Measurements from ENCODE around the gene RSPH6A.

RSPH6A gene

GRCh38 chr19:45825263-45825605 lies 10.1 kb upstream of the RSPH6A start:
- Histone ChIP-seq H3K9ac (ENCODE audit: low read length in 2 of 2) (no peak overlapping the region), H3K4me3 (ENCODE audit: low read length in 2 of 2) (no peak overlapping the region), H3K4me1 (ENCODE audit: control insufficient read depth, insufficient read depth, low read length) (peaks cover 2% of the 10 kb centered on the region), H3K36me3 (ENCODE audit: control insufficient read depth in 2 of 2, insufficient read depth in 2 of 2, low read length in 2 of 2) (peaks cover 58 to 69% of the 10 kb centered on the region in 2 donors), H3K27me3 (ENCODE audit: control insufficient read depth in 1 of 2, insufficient read depth in 2 of 2, low read length in 2 of 2) (no peaks in the 10 kb centered on the region), H3K9me3 (ENCODE audit: control insufficient read depth in 2 of 2, low read length in 2 of 2) (no peaks in the 10 kb centered on the region), H3K27ac (ENCODE audit: low read length) (no peak overlapping the region)

- Histone ChIP-seq H3K36me3 (ENCODE audit: control insufficient read depth in 2 of 2, insufficient read depth in 2 of 2, low read length in 2 of 2) (peaks cover 55 to 65% of the 10 kb centered on the region in 2 donors), H3K9me3 (ENCODE audit: control insufficient read depth in 2 of 2, low read length in 2 of 2) (no peaks in the 10 kb centered on the region), H3K27me3 (ENCODE audit: control insufficient read depth in 1 of 2, insufficient read depth in 2 of 2, low read length in 2 of 2) (no peaks in the 10 kb centered on the region), H3K4me3 (ENCODE audit: low read length in 2 of 2) (no peak overlapping the region), H3K9ac (ENCODE audit: low read length in 2 of 2) (peak overlapping the region in 1 of 2 donors; percentile 32), H3K27ac (ENCODE audit: low read length) (no peak overlapping the region), H3K4me1 (ENCODE audit: control insufficient read depth, insufficient read depth, low read length) (peaks cover 2% of the 10 kb centered on the region)
Measured at GRCh38 chr19:45824531-45825262, 9.6 kb upstream of the RSPH6A start.

GRCh38 chr19:45824041-45824471 lies 8.9 kb upstream of the RSPH6A start:
- Histone ChIP-seq H3K27me3 (ENCODE audit: control insufficient read depth in 1 of 2, insufficient read depth in 2 of 2, low read length in 2 of 2) (no peaks in the 10 kb centered on the region), H3K36me3 (ENCODE audit: control insufficient read depth in 2 of 2, insufficient read depth in 2 of 2, low read length in 2 of 2) (peaks cover 49 to 62% of the 10 kb centered on the region in 2 donors), H3K4me3 (ENCODE audit: low read length in 2 of 2) (no peak overlapping the region), H3K9me3 (ENCODE audit: control insufficient read depth in 2 of 2, low read length in 2 of 2) (no peaks in the 10 kb centered on the region), H3K27ac (ENCODE audit: low read length) (no peak overlapping the region), H3K4me1 (ENCODE audit: control insufficient read depth, insufficient read depth, low read length) (peaks cover 2% of the 10 kb centered on the region), H3K9ac (ENCODE audit: low read length in 2 of 2) (peak overlapping the region in 1 of 2 donors; percentile 32)

GRCh38 chr19:45823182-45823581 lies 8.1 kb upstream of the RSPH6A start:
- H3K9me3 ChIP-seq (ENCODE audit: control insufficient read depth in 2 of 2, low read length in 2 of 2): no peaks in the 10 kb centered on the region
- peaks cover 2% of the 10 kb centered on the region for H3K4me1 ChIP-seq (ENCODE audit: control insufficient read depth, insufficient read depth, low read length)
- H3K27ac ChIP-seq (ENCODE audit: low read length): no peak overlapping the region
- H3K4me3 ChIP-seq (ENCODE audit: low read length in 2 of 2): no peak overlapping the region
- no peak overlapping the region for H3K9ac ChIP-seq (ENCODE audit: low read length in 2 of 2)
- H3K36me3 ChIP-seq (ENCODE audit: control insufficient read depth in 2 of 2, insufficient read depth in 2 of 2, low read length in 2 of 2): peaks cover 42 to 53% of the 10 kb centered on the region in 2 donors
- no peaks in the 10 kb centered on the region for H3K27me3 ChIP-seq (ENCODE audit: control insufficient read depth in 1 of 2, insufficient read depth in 2 of 2, low read length in 2 of 2)

- Histone ChIP-seq H3K36me3 (ENCODE audit: control insufficient read depth in 2 of 2, insufficient read depth in 2 of 2, low read length in 2 of 2) (peaks cover 39 to 49% of the 10 kb centered on the region in 2 donors), H3K9me3 (ENCODE audit: control insufficient read depth in 2 of 2, low read length in 2 of 2) (no peaks in the 10 kb centered on the region)
Measured at GRCh38 chr19:45822716-45823115, 7.6 kb upstream of the RSPH6A start.

GRCh38 chr19:45821570-45821969 lies 6.5 kb upstream of the RSPH6A start:
- Histone ChIP-seq H3K36me3 (ENCODE audit: control insufficient read depth in 2 of 2, insufficient read depth in 2 of 2, low read length in 2 of 2) (peaks cover 30 to 41% of the 10 kb centered on the region in 2 donors), H3K9me3 (ENCODE audit: control insufficient read depth in 2 of 2, low read length in 2 of 2) (no peaks in the 10 kb centered on the region), H3K27me3 (ENCODE audit: control insufficient read depth in 1 of 2, insufficient read depth in 2 of 2, low read length in 2 of 2) (no peaks in the 10 kb centered on the region), H3K27ac (ENCODE audit: low read length) (no peak overlapping the region), H3K4me1 (ENCODE audit: control insufficient read depth, insufficient read depth, low read length) (peaks cover 6% of the 10 kb centered on the region), H3K4me3 (ENCODE audit: low read length in 2 of 2) (no peak overlapping the region), H3K9ac (ENCODE audit: low read length in 2 of 2) (no peak overlapping the region)

More at GRCh38 chr19:45822716-45823115, 7.6 kb upstream of the RSPH6A start:
- H3K9ac ChIP-seq (ENCODE audit: low read length in 2 of 2): no peak overlapping the region
- H3K4me3 ChIP-seq (ENCODE audit: low read length in 2 of 2): no peak overlapping the region
- H3K27ac ChIP-seq (ENCODE audit: low read length): no peak overlapping the region
- H3K4me1 ChIP-seq (ENCODE audit: control insufficient read depth, insufficient read depth, low read length): peaks cover 3% of the 10 kb centered on the region
- no peaks in the 10 kb centered on the region for H3K27me3 ChIP-seq (ENCODE audit: control insufficient read depth in 1 of 2, insufficient read depth in 2 of 2, low read length in 2 of 2)

- no peak overlapping the region for H3K27ac ChIP-seq (ENCODE audit: low read length)
- no peak overlapping the region for H3K4me3 ChIP-seq (ENCODE audit: low read length in 2 of 2)
- H3K4me1 ChIP-seq (ENCODE audit: control insufficient read depth, insufficient read depth, low read length): peaks cover 6% of the 10 kb centered on the region
- peaks cover 25 to 36% of the 10 kb centered on the region in 2 donors for H3K36me3 ChIP-seq (ENCODE audit: control insufficient read depth in 2 of 2, insufficient read depth in 2 of 2, low read length in 2 of 2)
- H3K9ac ChIP-seq (ENCODE audit: low read length in 2 of 2): no peak overlapping the region
- no peaks in the 10 kb centered on the region for H3K27me3 ChIP-seq (ENCODE audit: control insufficient read depth in 1 of 2, insufficient read depth in 2 of 2, low read length in 2 of 2)
- no peaks in the 10 kb centered on the region for H3K9me3 ChIP-seq (ENCODE audit: control insufficient read depth in 2 of 2, low read length in 2 of 2)
Measured at GRCh38 chr19:45821103-45821521, 6.0 kb upstream of the RSPH6A start.

GRCh38 chr19:45820413-45821102 lies 5.5 kb upstream of the RSPH6A start:
- peaks cover 0 to 4% of the 10 kb centered on the region in 2 donors for H3K27me3 ChIP-seq (ENCODE audit: control insufficient read depth in 1 of 2, insufficient read depth in 2 of 2, low read length in 2 of 2)
- no peak overlapping the region for H3K4me3 ChIP-seq (ENCODE audit: low read length in 2 of 2)
- H3K36me3 ChIP-seq (ENCODE audit: control insufficient read depth in 2 of 2, insufficient read depth in 2 of 2, low read length in 2 of 2): peaks cover 22 to 31% of the 10 kb centered on the region in 2 donors
- H3K4me1 ChIP-seq (ENCODE audit: control insufficient read depth, insufficient read depth, low read length): peaks cover 8% of the 10 kb centered on the region
- no peak overlapping the region for H3K27ac ChIP-seq (ENCODE audit: low read length)
- no peaks in the 10 kb centered on the region for H3K9me3 ChIP-seq (ENCODE audit: control insufficient read depth in 2 of 2, low read length in 2 of 2)
- no peak overlapping the region for H3K9ac ChIP-seq (ENCODE audit: low read length in 2 of 2)

- H3K4me1 ChIP-seq (ENCODE audit: control insufficient read depth, insufficient read depth, low read length): peaks cover 9% of the 10 kb centered on the region
- peaks cover 19 to 25% of the 10 kb centered on the region in 2 donors for H3K36me3 ChIP-seq (ENCODE audit: control insufficient read depth in 2 of 2, insufficient read depth in 2 of 2, low read length in 2 of 2)
Measured at GRCh38 chr19:45819769-45820168, 4.7 kb upstream of the RSPH6A start.

GRCh38 chr19:45817725-45818301 lies 2.7 kb upstream of the RSPH6A start:
- Histone ChIP-seq H3K27ac (ENCODE audit: low read length) (no peak overlapping the region), H3K4me1 (ENCODE audit: control insufficient read depth, insufficient read depth, low read length) (peaks cover 7% of the 10 kb centered on the region), H3K9ac (ENCODE audit: low read length in 2 of 2) (no peak overlapping the region), H3K36me3 (ENCODE audit: control insufficient read depth in 2 of 2, insufficient read depth in 2 of 2, low read length in 2 of 2) (peaks cover 8 to 18% of the 10 kb centered on the region in 2 donors), H3K27me3 (ENCODE audit: control insufficient read depth in 1 of 2, insufficient read depth in 2 of 2, low read length in 2 of 2) (peaks cover 7 to 16% of the 10 kb centered on the region in 2 donors), H3K4me3 (ENCODE audit: low read length in 2 of 2) (no peak overlapping the region), H3K9me3 (ENCODE audit: control insufficient read depth in 2 of 2, low read length in 2 of 2) (no peaks in the 10 kb centered on the region)

More at GRCh38 chr19:45819769-45820168, 4.7 kb upstream of the RSPH6A start:
- H3K27me3 ChIP-seq (ENCODE audit: control insufficient read depth in 1 of 2, insufficient read depth in 2 of 2, low read length in 2 of 2): peaks cover 0 to 10% of the 10 kb centered on the region in 2 donors
- H3K27ac ChIP-seq (ENCODE audit: low read length): no peak overlapping the region
- H3K4me3 ChIP-seq (ENCODE audit: low read length in 2 of 2): no peak overlapping the region
- no peaks in the 10 kb centered on the region for H3K9me3 ChIP-seq (ENCODE audit: control insufficient read depth in 2 of 2, low read length in 2 of 2)
- H3K9ac ChIP-seq (ENCODE audit: low read length in 2 of 2): no peak overlapping the region

Data from stomach smooth muscle (tissue), 2 donors.